Adipose tissue (tissue), 3 donors: ENCODE data around the gene CLCF1. TPM values are rescaled to one million over a fixed set of nuclear protein-coding genes. Genes with fewer than 3 reads are reported as not detected.
"Not testable (repeated sequence)": the region's sequence is repeated elsewhere in the genome, so short reads cannot be mapped to it uniquely, and the experiment has no call there.

Experiments
- H3K27ac ChIP-seq: one replicate; pipeline ENCODE4 v1.5.1; 2013; ENCODE audit warnings: low read depth, low read length
- WGBS, 3 donors: extraction: QIAGEN DNeasy Blood & Tissue Kit; methylation state at CpG; one replicate each; pipeline ENCODE4 v1.1.7; 2013; 5-methylcytosine and 5-hydroxymethylcytosine counted together
- polyA plus RNA-seq, 3 donors: library from polyadenylated mRNA; stranded (reverse); fragments of 200-250 nt; gene quantifications; one replicate each; pipeline ENCODE4 v1.2.3, GENCODE V29; 2013
- donor health status: healthy with polysubstance abuse.
- donor health status: Bipolar disorder and iron deficiency.
- donor health status: healthy.

CLCF1 gene
- polyA plus RNA-seq, 3 donors: 2.7 to 17.4 (median 9.9) TPM

DNA sequence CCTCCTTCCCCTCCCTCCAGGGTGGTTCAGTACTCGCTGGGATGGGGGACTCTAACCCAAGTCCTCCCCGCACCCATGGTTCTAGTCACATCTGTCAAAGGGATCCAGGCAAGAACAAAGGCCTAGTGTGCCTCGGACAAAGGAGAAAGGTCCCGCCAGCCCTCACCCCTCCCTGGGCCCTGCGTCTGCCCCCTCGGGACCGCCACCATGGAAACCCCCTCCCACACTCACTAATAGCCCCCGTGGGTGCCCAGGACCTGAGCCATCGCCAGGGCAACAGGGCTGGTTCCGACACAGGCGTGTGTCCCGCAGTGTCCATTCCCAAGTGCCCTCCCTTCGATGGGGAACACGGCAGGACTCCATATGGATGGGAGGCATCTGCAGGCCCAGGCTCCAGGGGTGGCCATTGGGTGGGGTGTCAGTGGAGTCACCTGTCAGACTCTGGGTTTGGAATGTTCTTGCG is 37.0 kb upstream of the CLCF1 start:
- 50 to 80% (median 77%) methylated on average over 15 of the region's 15 CpGs for WGBS, 3 donors
- H3K27ac ChIP-seq: no peak overlapping the region

DNA sequence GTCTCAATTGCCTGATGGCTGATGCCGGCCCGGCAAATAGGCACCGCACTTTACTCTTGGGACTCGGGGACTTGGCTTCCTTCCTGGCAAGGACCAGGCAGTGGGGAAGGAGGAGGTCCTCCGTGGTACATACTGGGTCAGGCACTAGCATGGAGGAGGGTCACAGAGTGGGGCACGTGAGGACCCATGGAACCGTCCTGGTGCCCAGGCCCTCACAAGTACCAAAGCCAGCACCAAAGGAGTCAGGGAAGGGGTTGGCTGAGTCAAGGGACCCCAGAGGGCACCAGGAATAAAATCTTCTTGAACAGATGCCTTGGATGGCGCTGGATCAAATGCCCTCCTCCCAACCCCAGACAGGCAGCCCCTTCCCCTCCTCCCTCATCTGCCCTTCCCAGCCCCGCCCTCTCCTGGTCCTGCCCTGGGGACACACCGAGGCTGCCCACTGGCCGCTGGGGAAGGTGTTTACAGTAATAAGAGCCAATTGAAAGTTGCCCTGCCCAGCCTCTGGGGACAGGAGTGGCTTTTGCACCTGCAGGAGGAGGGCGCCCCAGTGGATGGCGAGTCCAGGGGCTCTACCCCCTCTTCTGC is 36.5 kb upstream of the CLCF1 start:
- WGBS, 3 donors: 29 to 36% (median 33%) methylated on average over 12 to 13 of the region's 13 CpGs
- H3K27ac ChIP-seq: no peak overlapping the region

DNA sequence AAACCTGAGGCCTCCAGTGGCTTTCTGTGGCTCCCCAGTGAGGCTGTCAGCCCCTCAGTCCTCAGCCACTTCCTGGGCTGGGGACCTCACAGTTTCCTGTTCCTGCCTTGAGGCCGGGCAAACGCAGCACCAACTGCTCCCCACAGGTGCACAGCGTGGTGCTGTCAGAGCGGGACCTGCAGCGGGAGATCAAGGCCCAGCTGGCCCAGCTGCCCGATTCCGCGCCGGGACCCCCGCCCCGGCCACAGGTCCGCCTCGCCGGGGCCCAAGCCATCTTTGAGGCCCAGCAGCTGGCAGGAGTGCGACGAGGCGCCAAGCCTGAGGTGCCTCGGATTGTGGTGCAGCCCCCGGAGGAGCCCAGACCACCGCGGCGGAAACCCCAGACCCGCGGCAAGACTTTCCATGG is 35.9 kb upstream of the CLCF1 start:
- 35 to 70% (median 39%) methylated on average over 20 to 24 of the region's 24 CpGs for WGBS, 3 donors
- H3K27ac ChIP-seq: no peak overlapping the region

DNA sequence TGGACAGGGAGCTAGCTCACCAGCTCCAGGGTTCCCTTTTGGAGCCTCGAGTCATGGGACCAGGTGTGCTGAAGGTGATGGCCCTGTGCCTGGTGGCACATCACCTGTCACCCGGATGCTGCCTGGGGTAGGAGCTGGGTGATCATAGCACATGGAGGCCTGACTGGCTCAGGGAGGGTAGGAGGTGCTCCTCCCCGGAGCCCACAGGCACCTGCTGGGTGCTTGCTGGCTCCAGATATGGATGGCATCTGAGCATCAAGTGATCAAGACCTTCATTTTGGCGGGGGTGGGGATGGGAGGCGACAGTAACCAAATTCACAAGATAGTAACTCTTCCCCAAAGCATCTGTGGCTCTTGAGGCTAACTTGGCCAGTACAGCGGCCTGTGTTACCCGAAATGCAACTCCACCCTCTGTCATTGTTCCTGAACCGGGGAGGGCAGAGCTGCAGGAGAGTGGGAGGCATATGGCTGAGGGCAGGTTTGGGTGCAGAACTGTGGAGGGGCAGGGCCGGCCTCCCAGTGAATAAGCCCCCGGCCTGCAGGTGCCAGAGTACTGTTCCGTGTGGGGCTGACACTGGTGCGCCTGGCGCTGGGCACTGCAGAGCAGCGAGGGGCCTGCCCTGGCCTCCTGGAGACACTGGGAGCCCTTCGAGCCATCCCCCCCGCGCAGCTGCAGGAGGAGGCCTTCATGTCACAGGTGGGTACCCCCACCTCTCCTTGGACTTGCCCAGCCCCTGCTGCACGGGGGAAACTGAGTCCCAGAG is 35.2 kb upstream of the CLCF1 start:
- H3K27ac ChIP-seq: no peak overlapping the region

DNA sequence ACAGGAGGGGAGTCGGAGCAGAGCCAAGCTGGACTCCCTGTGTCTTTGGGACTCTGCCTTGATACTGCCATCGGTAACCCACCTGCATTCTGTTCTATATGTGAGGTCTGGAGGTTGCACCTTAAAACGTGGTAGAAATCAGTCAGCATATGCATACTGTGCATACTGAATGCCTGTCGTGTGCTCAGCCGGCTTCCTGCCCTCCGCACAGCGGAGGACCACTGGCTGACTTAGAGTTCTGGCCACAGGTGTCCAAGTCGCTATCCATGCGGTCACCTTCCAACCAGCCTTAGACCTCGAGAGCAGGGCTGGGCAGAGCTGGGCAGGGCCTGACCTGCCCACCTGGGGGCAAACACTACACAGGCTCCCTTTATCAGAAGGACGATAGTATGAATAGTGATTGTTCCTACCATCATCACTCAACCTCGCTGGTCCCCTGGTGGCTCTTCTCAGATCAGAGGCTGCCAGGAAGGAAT is 34.3 kb upstream of the CLCF1 start:
- WGBS, 3 donors: 57 to 75% (median 63%) methylated on average over 12 of the region's 12 CpGs
- H3K27ac ChIP-seq: no peak overlapping the region

More for the DNA sequence above, 35.2 kb upstream of the CLCF1 start:
- WGBS, 3 donors: 54 to 62% (median 58%) methylated on average over 18 of the region's 18 CpGs

DNA sequence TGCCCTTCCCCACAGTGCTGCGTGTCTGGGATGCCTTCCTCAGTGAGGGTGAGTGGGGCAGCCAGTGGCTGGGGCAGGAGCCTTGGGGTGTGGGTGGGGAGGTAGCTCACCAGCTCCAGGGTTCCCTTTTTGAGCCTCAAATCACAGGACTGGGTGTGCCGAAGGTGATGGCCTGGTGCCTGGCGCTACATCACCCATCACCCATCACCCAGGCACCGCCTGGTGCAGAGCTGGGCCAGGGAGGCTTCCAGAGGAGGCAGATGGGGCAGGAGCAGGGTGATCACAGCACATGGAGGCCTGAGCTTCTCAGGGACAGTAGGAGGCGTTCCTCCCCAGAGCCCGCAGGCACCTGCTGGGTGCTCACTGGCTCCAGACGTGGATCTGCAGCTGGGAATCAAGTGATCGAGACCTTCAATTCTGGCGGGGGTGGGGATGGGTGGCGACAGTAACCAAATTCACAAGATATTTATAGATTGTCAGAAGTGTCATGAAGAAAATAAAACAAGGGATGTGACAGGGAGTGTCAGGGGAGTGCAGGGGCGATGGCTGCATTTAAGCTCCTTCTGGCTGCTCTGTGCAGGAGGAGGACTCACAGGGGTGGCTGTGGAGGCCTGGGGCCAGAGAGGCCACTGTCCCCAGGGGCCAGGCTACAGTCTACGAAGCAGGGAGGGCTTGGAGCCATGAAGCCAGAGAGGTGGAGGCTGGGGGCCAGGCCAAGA is 33.7 kb upstream of the CLCF1 start:
- WGBS, 3 donors: 45 to 59% (median 47%) methylated on average over 12 of the region's 12 CpGs
- H3K27ac ChIP-seq: no peak overlapping the region

DNA sequence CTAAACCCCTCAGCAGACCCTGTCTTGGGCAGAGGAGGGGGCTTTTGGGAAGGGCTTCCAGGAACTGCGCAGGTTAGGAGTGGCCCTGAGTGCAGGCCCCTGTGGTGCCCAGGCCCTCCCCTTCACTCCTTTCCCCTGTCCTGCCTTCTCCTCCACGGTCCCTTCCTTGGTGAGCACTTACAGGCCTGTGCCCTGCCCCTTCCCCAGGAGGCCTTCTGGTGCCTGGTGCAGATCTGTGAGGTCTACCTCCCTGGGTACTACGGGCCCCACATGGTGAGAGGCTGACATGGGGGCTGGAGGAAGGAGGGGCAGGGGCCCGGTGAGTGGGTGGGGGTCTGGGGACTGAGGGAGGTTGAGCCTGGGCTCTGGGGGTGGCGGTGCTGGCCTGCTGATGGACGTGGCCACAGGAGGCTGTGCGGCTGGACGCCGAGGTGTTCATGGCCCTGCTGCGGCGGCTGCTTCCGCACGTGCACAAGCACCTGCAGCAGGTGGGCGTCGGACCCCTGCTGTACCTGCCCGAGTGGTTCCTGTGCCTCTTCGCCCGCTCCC is 33.1 kb upstream of the CLCF1 start:
- WGBS, 3 donors: 78 to 84% (median 84%) methylated on average over 14 to 18 of the region's 18 CpGs
- no peak overlapping the region for H3K27ac ChIP-seq

DNA sequence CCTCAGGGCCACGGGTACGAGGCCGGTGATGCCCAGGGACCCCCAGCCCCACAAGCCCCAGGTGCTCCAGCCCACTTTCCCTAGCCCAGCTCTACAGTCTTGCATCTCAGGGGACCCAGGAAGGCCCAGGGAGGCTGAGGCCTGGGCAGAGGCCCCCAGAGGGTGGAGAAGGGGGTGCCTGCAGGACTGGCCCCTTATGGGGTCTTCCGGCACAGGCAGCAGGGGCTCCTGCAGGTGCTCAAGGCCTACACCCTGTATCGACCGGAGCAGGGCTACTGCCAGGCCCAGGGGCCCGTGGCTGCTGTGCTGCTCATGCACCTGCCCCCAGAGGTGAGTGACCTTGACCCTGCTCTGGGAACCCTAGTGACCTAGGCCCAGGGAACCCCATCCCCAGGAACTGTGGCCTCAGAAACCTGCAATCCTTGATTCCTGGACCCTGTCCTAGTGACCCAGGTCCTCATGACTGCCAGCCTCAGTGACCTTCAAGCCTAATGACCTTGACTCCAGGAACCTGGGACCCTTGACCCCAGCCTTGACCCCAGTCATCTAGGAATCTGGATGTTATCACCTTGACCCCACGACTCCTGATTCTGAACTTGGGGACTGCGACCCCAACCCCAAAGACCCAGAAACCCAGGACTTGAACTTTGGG is 32.4 kb upstream of the CLCF1 start:
- H3K27ac ChIP-seq: no peak overlapping the region
- 84 to 93% (median 89%) methylated on average over 8 to 9 of the region's 9 CpGs for WGBS, 3 donors

DNA sequence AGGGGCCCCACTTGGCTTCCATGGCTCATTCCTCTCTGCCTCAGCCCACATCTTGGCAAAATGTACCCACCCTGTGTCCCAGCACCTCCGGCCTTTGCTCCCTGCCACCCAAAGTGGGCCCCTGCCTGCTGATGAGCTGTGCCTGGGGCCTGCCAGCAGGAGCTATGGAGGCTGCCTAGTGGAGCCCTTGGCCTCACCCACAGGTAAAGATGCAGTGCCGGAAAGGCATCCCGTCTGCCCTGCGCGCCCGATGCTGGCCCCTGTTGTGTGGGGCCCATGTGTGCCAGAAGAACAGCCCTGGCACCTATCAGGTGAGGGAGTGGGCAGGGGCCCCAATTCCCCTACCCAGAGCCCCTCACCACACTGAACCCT is 31.8 kb upstream of the CLCF1 start:
- 89 to 94% (median 91%) methylated on average over 6 of the region's 6 CpGs for WGBS, 3 donors
- H3K27ac ChIP-seq: no peak overlapping the region

DNA sequence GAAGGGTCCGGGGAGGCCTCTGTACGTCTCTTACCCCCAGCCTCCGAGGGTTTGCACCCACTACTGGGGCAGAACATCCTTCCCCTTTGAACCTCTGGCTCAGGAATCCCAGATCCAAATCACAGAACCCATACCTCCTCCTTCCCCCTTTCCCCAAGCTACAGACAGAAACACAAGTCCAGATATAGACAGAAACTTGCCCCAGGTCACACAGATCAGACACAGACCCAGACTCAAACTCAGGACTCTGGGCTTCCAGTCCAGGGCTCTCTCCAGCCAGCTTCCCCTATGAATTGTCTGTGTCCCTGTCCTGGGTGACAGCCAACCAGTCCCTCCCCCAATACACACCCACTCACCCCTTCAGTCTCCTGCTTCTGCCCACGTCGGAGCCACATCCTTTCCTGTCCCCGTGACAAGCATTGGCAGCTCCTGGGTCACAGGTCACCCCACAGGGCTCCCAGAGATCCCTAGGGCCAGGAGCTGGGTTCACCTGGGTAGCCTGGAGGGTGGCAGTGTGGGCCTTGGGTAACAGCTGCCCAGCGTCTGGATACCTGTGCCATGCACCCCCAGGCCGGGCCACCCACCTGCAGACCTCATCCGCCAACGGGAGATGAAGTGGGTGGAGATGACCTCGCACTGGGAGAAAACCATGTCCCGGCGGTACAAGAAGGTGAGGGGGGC is 31.3 kb upstream of the CLCF1 start:
- H3K27ac ChIP-seq: no peak overlapping the region
- 51 to 62% (median 52%) methylated on average over 12 to 13 of the region's 13 CpGs for WGBS, 3 donors

DNA sequence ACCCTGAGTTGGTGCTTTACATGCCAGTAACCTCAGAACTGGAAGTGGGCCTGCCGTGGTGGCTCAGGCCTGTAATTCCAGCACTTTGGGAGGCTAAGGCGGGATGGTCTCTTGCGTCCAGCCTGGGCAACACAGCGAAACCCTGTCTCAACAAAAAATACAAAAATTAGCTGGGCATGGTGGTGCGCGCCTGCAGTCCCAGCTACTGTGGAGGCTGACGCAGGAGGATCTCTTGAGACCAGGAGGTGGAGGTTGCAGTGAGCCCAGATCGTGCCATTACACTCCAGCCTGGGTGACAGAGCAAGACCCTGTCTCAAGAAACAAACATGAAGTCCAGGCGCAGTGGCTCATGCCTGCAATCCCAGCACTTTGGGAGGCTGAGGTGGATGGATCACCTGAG is 29.7 kb upstream of the CLCF1 start:
- not testable (repeated sequence) for H3K27ac ChIP-seq
- 90 to 94% (median 92%) methylated on average over 9 of the region's 9 CpGs for WGBS, 3 donors

DNA sequence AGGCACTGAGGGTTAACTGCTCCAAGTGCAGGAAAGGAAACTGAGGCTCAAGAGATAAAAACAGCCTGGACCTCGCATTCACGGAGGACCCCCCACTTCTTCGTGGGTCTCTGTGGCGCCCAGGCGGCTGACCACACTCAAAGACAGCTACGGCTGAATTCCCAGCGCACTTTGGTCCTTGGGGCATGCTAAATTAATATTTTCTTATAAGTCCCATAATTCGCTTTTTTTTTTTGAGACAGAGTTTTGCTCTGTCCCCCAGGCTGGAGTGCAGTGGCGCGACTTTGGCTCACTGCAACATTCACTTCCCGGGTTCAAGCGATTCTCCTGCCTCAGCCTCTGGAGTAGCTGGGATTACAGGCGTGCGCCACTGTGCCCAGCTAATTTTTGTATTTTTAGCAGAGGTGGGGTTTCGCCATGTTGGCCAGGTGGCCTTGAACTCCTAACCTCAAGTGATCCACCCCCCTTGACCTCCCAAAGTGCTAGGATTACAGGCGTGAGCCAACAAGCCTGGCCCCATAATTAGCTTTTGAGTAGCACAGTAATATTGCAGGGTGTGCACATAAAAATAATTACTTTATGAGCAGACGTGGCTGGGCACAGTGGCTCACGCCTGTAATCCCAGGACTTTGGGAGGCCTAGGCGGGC is 28.9 kb upstream of the CLCF1 start:
- WGBS, 3 donors: 48 to 52% (median 51%) methylated on average over 19 of the region's 19 CpGs
- peak overlapping the region; percentile 62 for H3K27ac ChIP-seq

DNA sequence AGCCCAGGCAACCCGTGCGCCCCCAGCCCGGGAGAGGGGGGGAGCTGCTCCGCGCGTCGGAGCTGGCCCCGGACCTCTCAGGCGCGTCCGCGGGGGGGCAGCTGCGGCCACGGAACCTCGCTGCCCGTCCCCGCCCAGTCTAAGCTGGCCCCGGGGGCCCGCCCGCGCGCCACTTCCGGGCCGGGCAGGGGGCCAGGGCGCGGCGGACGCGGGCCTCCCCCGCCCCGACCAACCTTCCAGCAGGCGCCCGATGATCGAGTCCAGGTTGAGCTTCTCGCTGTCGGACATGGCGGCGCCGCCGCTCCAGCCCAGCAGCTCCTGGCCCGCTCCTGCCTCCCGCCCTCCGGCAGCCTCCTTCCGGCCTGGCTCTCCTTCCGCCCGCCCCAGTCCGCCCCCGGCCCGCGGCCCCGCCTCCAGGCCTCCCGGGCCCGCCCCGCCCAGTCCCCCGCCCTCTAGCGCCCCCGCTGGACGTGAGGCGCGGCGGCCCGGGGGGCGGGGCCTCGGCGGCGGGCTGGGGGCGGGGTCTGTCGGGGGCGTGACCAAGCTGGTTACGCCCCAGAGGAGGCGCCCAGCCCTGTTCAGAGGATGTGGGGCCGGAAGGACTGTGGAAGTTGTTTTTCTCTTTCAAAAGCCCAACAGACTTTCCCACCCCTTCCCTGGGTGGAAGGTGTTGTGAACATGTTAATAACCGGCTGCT is 28.2 kb upstream of the CLCF1 start, which contains the start of gene PPP1CA:
PPP1CA (minus strand) TSS at position 364 of the 697 bp plus-strand sequence; CDS start at position 288, 76 bp downstream.
- WGBS, 3 donors: 0 to 1% (median 0%) methylated on average over 48 to 73 of the region's 73 CpGs
- peak within 1 kb of the TSS; percentile 62 for H3K27ac ChIP-seq

DNA sequence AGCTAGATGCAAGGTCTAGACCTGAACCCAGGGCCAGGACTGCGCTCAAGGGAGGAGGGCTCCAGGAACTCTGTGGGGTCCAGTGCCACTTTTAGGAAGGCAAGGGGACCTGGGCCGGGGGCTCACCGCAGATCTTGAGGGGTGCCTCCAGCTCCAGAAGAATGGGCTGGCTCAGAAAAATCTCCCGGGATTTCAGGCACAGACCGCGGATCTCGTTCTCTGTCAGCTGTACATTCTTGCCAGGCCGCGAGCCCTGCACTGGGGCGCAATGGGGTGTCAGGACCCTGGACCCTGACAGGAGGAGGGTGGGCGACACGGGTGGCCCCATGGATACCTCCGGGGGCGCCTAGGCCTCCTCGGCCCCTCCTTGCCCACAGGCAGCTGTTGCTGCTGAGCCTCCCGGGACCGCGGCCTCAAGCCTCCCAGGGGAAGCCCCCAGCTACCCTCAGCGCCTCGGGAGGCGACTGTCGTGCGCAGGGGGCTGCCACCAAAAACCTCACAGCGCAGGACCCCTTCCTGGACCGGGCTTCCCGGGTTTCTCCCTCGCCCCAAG is 27.6 kb upstream of the CLCF1 start:
- H3K27ac ChIP-seq: peak overlapping the region; percentile 45
- 4% methylated on average over 26 to 27 of the region's 27 CpGs for WGBS, 3 donors

DNA sequence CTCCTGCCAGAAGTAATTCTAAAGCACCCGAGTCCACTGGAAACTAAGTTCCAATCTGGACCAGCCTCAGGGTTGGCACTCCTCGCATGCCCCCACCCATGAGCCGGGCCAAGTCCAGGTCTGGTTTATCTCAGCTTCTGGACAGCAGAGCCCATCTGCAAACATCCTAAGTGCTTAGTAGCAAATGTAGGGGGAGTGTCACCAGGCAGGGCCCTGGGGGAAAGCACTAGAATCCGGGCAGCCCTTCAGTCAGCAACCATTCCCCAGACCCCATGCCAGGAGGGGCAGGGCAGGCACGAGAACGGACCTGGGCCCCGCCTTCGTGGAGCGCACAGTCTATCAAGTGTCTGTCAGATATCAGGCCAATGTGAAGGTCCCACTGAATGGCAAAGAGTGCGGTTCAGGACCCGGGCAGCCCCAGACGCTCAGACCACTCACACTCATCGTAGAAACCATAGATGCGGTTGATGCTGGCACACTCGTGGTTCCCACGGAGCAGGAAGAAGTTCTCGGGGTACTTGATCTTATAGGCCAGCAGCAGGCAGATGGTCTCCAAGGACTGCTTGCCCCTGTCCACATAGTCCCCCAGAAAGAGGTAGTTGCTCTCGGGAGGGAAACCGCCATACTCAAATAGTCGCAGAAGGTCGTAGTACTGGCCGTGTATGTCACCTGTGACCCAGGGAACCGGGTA is 27.0 kb upstream of the CLCF1 start:
- H3K27ac ChIP-seq: no peak overlapping the region
- 36 to 40% (median 38%) methylated on average over 23 of the region's 23 CpGs for WGBS, 3 donors
